Activated CD8-positive, alpha-beta memory T cell treated with anti-CD3 and anti-CD28 coated beads for 48 hours (primary cell): ENCODE data around the gene GDF10.

Experiments
- DNase-seq, 3 experiments: peaks; one replicate each; pipeline ENCODE4 v3.0.0-alpha.2; 2020; ENCODE audit warnings: low read depth in 2 of 3, low spot score in 2 of 3

Gene GDF10

GRCh38 chr10:47311932-47312662, 12.1 kb downstream of the GDF10 start:
- DNase-seq, result peak; percentile 43 to 65 (median 64)

- DNase-seq, result no peak
Measured at GRCh38 chr10:47312663-47312995, 12.6 kb downstream of the GDF10 start.

GRCh38 chr10:47314416-47314970, 14.5 kb downstream of the GDF10 start:
- DNase-seq, result no peak

- DNase-seq, result no peak
Measured at GRCh38 chr10:47315421-47315820, 15.4 kb downstream of the GDF10 start.

- no peak for DNase-seq
Measured at GRCh38 chr10:47316131-47316530, 16.1 kb downstream of the GDF10 start.

- DNase-seq, result no peak
Measured at GRCh38 chr10:47317251-47317650, 17.3 kb downstream of the GDF10 start.

GRCh38 chr10:47318706-47319105, 18.7 kb downstream of the GDF10 start:
- no peak for DNase-seq

GRCh38 chr10:47319784-47320183, 19.8 kb downstream of the GDF10 start:
- DNase-seq, result no peak

GRCh38 chr10:47320812-47321211, 20.8 kb downstream of the GDF10 start:
- no peak for DNase-seq

- DNase-seq, result no peak
Measured at GRCh38 chr10:47321521-47322195, 21.7 kb downstream of the GDF10 start.

- DNase-seq, result no peak
Measured at GRCh38 chr10:47322300-47323061, 22.5 kb downstream of the GDF10 start, which contains the start of gene GDF2. Gene GDF2, plus strand, starts transcription at chr10:47322454. Its CDS starts 215 bp downstream, at chr10:47322669.

- DNase-seq, result no peak
Measured at GRCh38 chr10:47323087-47323486, 23.1 kb downstream of the GDF10 start.

GRCh38 chr10:47323636-47324296, 23.8 kb downstream of the GDF10 start:
- DNase-seq, result no peak

- no peak for DNase-seq
Measured at GRCh38 chr10:47325303-47326291, 25.6 kb downstream of the GDF10 start.

- DNase-seq, result no peak
Measured at GRCh38 chr10:47326306-47326926, 26.4 kb downstream of the GDF10 start.

GRCh38 chr10:47326927-47327330, 26.9 kb downstream of the GDF10 start:
- no peak for DNase-seq

GRCh38 chr10:47329855-47330254, 29.9 kb downstream of the GDF10 start:
- no peak for DNase-seq

GRCh38 chr10:47330366-47330765, 30.4 kb downstream of the GDF10 start:
- no peak for DNase-seq

GRCh38 chr10:47330804-47331203, 30.8 kb downstream of the GDF10 start:
- no peak for DNase-seq

GRCh38 chr10:47331491-47331890, 31.5 kb downstream of the GDF10 start:
- DNase-seq, result no peak
